Glutamatergic neuron (in vitro differentiated cells): Measurements from ENCODE around the gene CACYBP. TPM values are rescaled to one million over a fixed set of nuclear protein-coding genes. Genes with fewer than 3 reads are reported as not detected.

ENCODE experiments used
- DNase-seq: peaks from one replicate; pipeline ENCODE4 v3.0.0; 2022
- H3K27ac Mint-ChIP-seq: one replicate; pipeline ENCODE4 v1.8.0; 2020; ENCODE audit warnings: mild to moderate bottlenecking, mixed read lengths, inconsistent platforms; ENCODE audit not compliant: unreplicated experiment
- H3K27me3 Mint-ChIP-seq: one replicate; pipeline ENCODE4 v1.8.0; 2020; ENCODE audit warnings: mild to moderate bottlenecking, moderate library complexity, mixed read lengths, inconsistent platforms; ENCODE audit not compliant: unreplicated experiment
- H3K36me3 Mint-ChIP-seq: one replicate; pipeline ENCODE4 v1.8.0; 2020; ENCODE audit warnings: mild to moderate bottlenecking, mixed read lengths, inconsistent platforms; ENCODE audit not compliant: unreplicated experiment
- H3K4me1 Mint-ChIP-seq: one replicate; pipeline ENCODE4 v1.8.0; 2020; ENCODE audit warnings: mild to moderate bottlenecking, low read depth, mixed read lengths, inconsistent platforms; ENCODE audit not compliant: unreplicated experiment
- H3K4me3 Mint-ChIP-seq: one replicate; pipeline ENCODE4 v1.8.0; 2020; ENCODE audit warnings: mild to moderate bottlenecking, mixed read lengths, inconsistent platforms; ENCODE audit not compliant: unreplicated experiment
- H3K9me3 Mint-ChIP-seq: one replicate; pipeline ENCODE4 v1.8.0; 2020; ENCODE audit warnings: mild to moderate bottlenecking, moderate library complexity, mixed read lengths, inconsistent platforms; ENCODE audit not compliant: unreplicated experiment
- total RNA-seq: library from RNA; stranded (reverse); fragmentation: NEBNext Ultra II Directional; extraction: Animal tissue kit (Norgen Biotek cat#: 25700); gene quantifications from one replicate; pipeline ENCODE4 v1.2.1, GENCODE V29; 2021; ENCODE audit not compliant: unreplicated experiment
- TF ChIP-seq, protein P1 (sequence below): fragments of 200-600 bp; sonication (generic); IDR thresholded peaks from one replicate; pipeline ENCODE4 v1.5.0; 2021; ENCODE audit not compliant: partially characterized antibody, unreplicated experiment

The CACYBP gene
- total RNA-seq, 1 donor from 2014 or later = 88.7 TPM

DNA sequence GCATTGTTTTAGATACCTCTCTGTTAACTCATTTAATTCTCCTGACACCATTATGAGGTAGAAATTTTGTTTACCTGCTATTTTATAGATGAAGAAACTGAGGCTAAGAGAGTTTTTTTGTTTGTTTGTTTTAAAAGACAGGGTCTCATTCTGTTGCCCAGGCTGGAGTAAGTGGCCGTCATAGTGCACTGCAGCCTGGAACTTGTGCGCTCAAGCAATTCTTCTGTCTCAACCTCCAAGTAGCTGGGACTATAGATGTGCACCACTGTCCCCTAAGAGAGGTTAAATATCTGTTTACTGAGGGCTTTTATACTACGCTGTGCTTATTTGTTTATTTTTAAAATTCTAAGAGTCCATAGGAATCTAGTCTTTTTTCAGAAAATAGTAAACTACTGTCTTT lies 43.7 kb upstream of the CACYBP start:
- DNase-seq = no peak
- Mint-ChIP-seq H3K9me3 (no peaks in the 10 kb centered on the region), H3K4me1 (peaks cover 22% of the 10 kb centered on the region), H3K27ac (no peak overlapping the region), H3K4me3 (no peak overlapping the region), H3K36me3 (no peaks in the 10 kb centered on the region), H3K27me3 (no peaks in the 10 kb centered on the region)
- TF ChIP-seq, protein P1, sequence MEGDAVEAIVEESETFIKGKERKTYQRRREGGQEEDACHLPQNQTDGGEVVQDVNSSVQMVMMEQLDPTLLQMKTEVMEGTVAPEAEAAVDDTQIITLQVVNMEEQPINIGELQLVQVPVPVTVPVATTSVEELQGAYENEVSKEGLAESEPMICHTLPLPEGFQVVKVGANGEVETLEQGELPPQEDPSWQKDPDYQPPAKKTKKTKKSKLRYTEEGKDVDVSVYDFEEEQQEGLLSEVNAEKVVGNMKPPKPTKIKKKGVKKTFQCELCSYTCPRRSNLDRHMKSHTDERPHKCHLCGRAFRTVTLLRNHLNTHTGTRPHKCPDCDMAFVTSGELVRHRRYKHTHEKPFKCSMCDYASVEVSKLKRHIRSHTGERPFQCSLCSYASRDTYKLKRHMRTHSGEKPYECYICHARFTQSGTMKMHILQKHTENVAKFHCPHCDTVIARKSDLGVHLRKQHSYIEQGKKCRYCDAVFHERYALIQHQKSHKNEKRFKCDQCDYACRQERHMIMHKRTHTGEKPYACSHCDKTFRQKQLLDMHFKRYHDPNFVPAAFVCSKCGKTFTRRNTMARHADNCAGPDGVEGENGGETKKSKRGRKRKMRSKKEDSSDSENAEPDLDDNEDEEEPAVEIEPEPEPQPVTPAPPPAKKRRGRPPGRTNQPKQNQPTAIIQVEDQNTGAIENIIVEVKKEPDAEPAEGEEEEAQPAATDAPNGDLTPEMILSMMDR = no peak

DNA sequence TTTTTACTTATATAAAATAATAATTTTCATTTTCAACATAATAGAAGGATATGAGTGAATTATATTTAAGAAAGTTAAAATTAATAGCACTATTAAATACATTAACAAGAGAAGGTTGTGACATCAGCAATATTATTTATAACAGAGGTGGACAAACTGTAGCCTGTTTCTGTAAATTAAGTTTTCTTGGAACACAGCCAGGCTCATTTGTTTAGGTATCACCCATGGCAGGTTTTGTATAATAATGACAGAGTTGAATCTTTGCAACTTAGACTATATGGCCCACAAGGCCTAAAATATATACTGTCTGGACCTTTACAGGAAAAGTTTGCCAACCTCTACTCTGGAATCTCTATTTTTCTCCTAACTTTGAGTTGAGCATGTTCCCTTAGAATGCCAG lies 42.8 kb upstream of the CACYBP start:
- H3K36me3 Mint-ChIP-seq = no peaks in the 10 kb centered on the region
- H3K27me3 Mint-ChIP-seq = no peaks in the 10 kb centered on the region

DNA sequence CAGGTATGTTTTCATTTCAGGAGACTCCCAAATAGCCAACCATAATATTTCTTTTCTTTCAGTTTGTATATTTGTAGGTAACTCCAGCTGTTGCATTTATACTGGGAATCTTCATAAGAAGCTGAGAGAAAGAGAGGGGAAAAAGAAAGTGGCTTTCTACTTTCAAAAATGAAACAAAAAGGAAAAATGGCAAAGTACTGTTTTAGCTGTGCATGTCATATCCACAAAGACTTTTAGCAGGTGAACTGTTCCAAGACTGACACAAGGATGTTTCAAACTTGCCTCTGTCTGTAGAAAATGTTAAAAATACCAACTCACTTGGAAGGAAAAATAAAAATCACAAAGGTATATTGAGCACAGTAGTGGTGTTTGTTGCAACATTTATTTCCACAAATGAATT lies 41.9 kb upstream of the CACYBP start:
- no peaks in the 10 kb centered on the region for H3K9me3 Mint-ChIP-seq
- peaks cover 22% of the 10 kb centered on the region for H3K4me1 Mint-ChIP-seq
- no peak overlapping the region for H3K27ac Mint-ChIP-seq
- H3K27me3 Mint-ChIP-seq = no peaks in the 10 kb centered on the region
- no peak for DNase-seq
- TF ChIP-seq, protein P1 = no peak
- no peaks in the 10 kb centered on the region for H3K36me3 Mint-ChIP-seq
- no peak overlapping the region for H3K4me3 Mint-ChIP-seq

More for the DNA sequence above, 42.8 kb upstream of the CACYBP start:
- Mint-ChIP-seq H3K27ac (no peak overlapping the region), H3K4me1 (peaks cover 22% of the 10 kb centered on the region), H3K9me3 (no peaks in the 10 kb centered on the region), H3K4me3 (no peak overlapping the region)
- no peak for DNase-seq
- TF ChIP-seq, protein P1 = no peak

DNA sequence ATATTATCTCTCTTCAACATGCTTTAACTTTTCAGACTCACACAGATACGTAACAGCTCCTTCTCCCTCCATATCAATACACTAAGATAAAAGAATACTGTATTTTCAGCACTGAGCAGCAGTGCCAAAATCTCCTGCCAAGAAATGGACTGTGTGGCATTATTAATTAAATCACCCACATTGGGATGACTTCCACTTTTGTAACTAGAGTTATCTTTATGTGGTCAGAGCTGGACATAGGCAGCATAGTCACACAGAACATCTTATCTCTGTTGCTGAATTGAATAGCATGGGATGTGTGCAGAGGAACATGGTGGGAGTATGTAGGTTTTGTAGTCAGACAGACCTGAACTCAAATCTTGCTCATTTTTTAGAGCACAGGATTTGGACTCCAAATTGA lies 41.4 kb upstream of the CACYBP start:
- no peaks in the 10 kb centered on the region for H3K36me3 Mint-ChIP-seq
- no peaks in the 10 kb centered on the region for H3K9me3 Mint-ChIP-seq
- TF ChIP-seq, protein P1 = no peak
- H3K27me3 Mint-ChIP-seq = no peaks in the 10 kb centered on the region
- H3K27ac Mint-ChIP-seq = no peak overlapping the region
- DNase-seq = no peak
- H3K4me3 Mint-ChIP-seq = no peak overlapping the region
- H3K4me1 Mint-ChIP-seq = peaks cover 21% of the 10 kb centered on the region

DNA sequence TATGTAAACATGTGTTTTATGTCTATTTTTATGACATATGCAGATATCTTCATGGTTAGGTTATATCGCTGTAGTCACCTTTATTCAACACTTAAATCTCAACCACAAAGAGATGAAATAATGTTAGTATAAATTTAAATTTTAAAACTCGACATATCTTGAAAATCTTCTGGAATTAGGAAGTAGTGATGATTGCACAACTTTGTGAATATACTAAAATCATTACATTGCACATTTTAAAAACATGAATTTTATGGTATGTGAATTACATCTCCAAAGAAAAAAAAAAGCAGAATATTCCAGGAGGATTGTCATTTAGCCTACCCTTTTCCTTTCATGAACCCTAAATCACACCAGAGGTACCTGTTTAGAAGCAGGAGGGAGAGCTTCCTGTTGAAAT lies 39.4 kb upstream of the CACYBP start:
- TF ChIP-seq, protein P1 = no peak
- Mint-ChIP-seq H3K27ac (no peak overlapping the region), H3K27me3 (no peaks in the 10 kb centered on the region), H3K36me3 (no peaks in the 10 kb centered on the region), H3K4me1 (peaks cover 17% of the 10 kb centered on the region), H3K4me3 (no peak overlapping the region), H3K9me3 (no peaks in the 10 kb centered on the region)
- no peak for DNase-seq
